Activated T-cell treated with anti-CD3 and anti-CD28 coated beads, Interleukin-2, amount 50 U/mL, for 1 hour (primary cell): Measurements from ENCODE around the gene EDA.
A peak's percentile ranks its signal among the peaks of the same experiment; 100 is the strongest.

ENCODE experiments used
- DNase-seq: peaks from one replicate; pipeline ENCODE4 v3.0.0-alpha.2; 2020

The EDA gene

DNA sequence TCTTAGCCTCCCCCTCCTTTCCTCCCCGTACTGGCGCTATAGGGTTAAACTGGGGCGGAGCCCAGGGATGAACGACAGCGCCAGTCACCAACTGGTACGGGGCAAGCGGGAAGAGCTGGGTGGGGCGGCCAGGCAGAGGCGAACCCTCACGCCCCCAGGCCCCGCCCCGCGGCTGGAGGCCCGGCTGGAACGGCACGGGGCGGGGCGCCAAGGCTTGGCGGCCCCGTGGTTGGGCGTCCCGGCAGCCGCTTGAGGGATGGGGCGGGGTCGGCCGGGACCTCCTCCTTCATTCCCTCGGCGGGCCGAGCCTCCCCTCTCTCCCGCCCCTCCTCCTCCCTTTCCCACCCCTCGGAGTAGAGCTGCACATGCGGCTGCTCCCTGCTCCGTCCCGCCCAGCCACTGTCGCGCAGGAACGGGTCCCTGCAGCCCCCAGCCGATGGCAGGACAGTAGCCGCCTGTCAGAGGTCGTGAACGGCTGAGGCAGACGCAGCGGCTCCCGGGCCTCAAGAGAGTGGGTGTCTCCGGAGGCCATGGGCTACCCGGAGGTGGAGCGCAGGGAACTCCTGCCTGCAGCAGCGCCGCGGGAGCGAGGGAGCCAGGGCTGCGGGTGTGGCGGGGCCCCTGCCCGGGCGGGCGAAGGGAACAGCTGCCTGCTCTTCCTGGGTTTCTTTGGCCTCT is at the start of gene EDA:
TSS of gene EDA (plus strand) at position 335 of the 678 bp plus-strand sequence.
- peak; percentile 66 for DNase-seq

DNA sequence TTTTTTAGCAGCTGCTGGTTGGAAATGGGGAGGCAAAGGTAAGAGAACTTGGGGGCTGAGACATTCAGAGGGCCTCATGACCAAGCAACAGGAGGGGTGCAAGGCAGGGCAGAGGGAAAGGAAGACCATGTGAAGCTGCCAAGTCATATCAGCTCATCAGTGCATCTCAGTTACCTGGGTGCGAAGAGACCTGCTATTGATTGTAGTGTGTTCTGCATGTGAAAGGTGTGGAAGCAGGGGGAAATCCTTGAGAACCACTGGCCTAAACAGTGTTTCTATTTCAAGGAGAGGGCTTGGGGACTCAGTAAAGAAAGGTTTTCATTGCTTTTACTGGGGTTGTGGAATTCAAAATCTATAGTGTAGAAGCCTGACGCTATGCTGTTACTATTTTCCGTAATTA is 47.1 kb upstream of the EDA start:
- DNase-seq, result no peak

DNA sequence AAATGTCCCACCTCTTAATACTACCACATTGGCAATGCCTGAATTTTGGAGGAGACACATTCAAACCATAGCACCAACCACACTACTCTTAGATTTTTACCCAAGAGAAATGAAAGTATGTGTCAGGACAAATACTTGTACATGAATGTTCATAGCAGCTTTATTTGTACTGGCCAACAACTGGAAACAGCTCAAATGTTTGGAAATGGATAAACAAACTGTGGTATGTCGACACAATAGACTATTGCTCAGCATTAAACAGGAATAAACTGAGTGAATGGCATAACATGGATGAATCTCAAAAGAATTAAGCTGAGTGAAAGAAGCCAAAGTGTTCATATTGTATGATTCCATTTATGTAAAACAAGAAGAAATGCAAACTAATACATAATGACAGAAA is 18.5 kb upstream of the EDA start:
- DNase-seq, result no peak

DNA sequence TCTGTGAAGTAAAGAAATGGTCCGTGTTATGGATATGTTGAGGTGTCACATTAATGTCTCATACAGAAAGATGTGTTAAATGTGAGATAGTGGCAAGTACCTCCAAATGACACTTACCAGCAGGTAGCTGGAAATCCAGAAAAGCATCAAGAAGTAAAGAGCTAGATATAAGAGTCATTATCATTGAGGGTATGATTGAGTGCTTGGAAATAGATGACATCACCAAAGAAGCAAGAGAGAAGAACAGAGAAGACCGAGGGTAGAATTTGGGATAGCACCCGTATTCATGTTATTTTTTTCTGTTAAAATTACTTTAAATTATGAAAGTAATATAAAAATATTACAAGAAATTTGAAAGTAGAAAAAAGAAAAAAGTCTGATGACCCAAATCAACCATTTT is 15.7 kb upstream of the EDA start:
- no peak for DNase-seq

DNA sequence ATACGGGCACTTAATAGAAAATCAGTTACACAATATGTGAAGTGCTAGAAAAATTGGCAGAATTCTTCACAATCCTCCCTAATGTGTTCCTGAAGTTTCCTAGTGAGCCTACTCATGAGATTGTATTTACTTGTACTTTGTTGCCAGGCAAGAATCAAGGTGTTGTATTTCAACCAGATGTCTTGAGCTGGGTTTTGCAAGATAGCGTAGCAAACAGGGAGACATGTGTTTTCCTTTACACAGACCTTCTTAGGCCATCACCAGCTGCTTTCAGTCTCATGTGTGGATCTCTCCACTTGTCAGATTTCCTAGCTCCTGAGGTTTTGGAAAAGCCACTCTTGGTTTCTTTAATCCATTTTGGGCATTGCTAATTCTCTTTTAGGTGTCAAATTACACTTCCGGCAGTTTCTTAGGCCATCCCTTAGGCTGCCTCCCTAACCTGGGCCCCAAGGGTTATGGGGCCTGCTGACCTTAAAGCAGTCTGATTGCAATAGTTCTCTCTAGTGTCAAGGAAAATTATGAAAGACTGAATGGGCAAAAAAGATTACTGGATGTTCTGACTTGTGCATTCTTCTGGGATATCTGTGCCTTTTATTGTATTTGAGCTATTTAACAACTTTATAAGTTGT is 12.2 kb upstream of the EDA start:
- DNase-seq, result no peak

DNA sequence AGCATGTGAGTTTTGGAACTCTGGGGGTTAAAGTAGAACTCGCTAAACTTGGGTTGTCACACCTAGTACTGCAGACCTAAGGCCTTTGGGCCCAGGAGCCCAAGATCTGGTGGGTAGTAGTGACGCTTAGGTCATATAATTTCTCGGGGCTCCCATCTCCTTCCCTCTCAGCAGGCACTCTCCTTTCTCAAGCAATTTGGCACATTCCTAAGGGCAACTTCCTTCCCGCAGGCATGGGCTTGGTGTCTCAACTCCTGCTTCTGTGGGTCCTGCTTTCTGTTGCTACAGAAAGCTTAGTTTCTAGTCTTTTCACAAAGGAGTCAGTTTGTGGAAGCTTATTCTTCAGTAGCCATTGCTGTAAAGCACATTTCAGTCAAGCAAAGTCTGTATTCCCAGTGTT is 10.4 kb upstream of the EDA start:
- DNase-seq, result no peak

DNA sequence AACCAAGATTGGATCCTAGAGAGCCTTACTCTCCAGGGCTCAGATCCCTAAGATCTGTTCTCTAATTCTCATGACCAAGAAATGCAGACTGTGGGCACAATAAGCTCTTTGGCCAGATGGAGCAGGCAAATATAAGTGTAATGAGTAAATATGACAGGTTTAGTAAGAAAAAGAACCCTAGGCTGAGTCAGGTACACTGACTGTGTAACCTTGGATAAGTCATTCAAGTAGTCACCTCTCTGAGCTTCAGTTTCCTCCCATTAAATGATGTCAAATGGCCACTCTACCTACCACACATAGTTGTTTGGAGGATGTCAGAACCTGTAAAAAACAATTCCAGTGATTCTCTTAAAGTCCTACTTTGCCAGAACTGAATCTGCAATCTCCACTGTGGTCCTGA is 8.3 kb upstream of the EDA start:
- no peak for DNase-seq

DNA sequence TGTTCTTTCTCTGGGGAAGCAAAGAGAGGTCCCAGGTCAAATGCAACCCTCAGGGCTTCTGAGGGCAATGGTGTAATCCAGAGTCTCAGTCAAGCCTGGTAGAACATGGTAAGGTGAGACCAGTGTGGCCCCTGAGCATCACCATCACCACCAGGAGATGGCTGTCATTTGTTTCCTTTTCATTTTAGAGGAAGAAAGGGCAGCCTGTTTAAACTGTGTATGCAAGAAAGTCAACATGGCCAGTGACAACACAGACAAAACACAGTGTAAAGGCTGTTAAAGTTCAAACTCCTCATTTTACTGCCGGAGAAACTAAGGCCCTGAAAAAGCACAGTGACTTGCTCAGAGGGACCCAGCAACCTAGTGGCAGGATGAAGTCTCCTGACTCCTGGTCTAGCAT is 2.0 kb upstream of the EDA start:
- no peak for DNase-seq

DNA sequence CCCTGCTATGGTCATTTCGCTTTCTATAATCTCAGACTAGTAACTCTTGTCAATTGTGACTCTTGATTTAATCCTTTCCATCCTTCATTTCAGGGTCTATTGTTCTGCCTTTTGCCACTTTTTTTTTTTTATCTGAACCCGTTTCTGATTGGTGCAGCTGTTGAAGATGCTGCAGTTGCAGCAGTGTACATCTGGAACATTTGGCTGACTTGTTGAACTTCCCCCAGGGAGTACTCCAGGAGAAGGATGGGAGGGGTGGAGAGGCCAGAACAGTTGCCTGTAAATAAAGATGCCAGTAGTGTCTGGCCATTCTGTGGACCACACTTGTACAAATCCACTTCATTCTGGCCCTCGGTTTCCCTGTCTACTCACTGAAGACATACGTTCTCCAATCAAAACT is 1.0 kb upstream of the EDA start:
- no peak for DNase-seq

DNA sequence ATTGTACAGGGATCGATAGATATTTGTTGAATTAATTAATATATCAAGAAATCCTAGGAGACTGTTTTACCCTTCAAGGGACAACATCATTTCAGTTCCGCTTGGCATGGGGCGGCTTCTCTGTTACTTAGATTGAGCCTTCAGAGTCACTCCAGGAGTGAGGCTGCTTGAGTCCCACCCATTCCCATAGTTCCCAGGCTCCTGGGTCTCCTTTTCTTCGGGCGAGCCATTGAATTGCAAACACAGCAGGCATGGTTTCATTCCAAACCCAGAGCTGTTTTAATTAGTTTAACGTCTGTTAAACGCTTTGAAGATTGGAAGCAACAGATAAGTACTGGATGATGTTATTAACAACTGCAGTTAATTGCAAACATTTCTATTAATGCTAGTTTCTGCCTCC is 571 bp upstream of the EDA start:
- DNase-seq, result no peak

DNA sequence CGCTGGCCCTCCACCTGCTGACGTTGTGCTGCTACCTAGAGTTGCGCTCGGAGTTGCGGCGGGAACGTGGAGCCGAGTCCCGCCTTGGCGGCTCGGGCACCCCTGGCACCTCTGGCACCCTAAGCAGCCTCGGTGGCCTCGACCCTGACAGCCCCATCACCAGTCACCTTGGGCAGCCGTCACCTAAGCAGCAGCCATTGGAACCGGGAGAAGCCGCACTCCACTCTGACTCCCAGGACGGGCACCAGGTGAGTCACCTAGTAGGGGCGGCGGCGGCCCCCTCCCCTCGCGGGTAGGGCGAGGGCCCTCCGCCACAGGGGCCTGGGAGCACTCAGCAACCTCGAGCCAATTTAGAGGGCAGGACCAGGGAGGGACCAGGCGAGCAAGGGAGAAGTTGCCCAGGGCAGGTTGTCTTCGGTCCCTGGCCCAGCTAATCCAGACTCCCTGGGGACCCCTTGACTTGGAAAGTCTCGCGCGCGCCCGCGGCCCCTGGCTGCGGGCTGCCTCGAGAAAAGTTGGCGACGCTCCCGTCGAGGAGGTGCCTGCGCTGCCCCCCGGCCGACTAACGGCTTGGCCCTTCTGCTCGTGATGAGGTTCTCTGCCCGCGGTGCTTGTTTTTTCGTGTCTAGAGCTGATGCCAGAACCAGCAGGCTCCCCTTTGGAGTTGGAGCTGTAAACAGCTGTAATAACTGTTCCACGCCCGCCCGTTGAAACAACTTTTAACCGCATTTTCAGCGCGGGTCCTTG is 717 bp downstream of the EDA start:
- peak; percentile 19 for DNase-seq

DNA sequence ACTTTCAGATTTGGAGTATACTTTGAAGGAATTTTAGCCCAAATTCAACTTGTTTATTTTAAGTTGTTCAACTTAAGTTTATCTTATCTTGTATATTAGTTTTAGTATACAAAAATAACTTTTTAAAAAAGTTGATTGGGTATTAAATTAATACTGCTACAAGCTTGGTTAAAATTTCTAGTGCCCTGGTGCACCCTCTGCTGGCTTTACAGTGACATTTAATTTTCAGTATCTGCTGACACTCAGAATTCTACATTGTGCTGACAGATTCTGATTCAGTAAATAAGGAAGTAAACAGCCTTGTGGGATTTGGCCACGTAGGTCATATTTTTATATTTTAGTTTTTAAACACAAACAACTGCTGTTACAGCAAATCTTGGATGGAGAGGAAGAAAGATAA is 2.9 kb downstream of the EDA start:
- no peak for DNase-seq

DNA sequence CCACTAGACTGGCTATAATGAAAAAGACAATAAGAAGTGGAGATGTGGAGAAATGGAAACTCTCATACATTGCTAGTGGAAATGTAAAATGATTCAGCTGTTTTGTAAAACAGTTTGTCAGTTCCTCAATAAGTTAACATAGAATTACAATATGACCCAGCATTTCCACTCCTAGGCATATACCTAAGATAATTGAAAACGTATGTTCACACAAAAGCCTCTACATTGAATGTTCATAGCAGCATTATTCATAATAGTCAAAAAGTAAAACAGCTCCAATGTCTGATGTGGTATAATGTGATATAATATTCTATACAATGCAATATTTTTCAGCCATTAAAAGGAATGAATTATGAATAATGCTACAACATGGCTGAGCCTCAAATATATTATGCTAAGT is 10.2 kb downstream of the EDA start:
- no peak for DNase-seq

DNA sequence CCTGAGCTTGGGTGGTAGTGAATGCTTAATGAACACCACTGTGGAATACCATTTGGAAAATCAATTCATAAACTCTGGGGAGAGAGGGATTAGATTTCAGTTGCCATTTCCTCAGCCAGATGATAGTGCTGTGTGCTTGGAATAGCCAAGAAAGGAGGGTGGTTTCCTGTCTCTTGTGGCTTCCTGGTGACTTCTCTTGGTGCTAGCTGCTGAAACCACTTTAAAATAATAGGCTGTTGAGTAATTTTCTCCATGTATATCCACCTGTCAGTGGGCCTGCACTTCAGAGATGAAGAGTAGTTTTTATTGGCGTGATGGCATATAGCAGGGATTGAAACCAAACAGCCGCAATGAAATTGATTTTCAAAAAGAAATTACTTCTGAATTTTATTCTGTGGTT is 11.8 kb downstream of the EDA start:
- no peak for DNase-seq

DNA sequence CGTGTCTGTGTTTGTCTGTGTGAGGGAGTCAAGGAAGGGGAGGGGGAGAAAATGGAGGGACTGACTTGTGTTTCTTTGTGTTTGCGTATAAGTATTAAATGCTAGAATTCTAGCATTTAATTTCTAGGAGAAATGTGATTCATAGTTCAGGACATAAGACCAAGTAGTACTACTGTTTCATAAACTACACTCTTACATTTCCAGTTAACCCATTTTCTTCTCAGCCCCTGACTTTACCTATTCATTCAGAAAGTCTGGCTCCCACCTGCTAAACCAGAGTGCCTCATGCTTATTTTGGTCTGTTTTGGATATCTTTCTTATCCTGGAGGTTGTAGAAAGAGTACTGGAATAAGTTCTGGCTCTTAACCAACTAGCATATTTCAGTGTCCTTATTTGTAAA is 14.2 kb downstream of the EDA start:
- DNase-seq, result no peak

DNA sequence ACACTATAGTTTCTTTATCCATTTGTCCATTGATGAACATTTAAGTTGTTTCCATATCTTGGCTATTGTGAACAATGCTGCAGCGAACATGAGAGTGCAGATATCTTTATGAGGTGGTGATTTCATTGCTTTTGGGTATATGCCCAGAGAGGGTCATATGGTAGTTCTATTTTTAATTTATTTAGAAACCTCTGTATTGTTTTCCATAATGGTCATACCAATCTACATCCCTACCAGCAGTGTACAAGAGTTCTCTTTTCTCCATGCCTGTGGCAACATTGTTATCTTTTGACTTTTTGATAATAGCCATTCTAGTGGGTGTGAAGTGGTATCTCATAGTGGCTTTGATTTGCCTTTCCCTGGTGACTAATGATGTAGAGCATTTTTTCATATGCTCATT is 48.8 kb downstream of the EDA start:
- no peak for DNase-seq

DNA sequence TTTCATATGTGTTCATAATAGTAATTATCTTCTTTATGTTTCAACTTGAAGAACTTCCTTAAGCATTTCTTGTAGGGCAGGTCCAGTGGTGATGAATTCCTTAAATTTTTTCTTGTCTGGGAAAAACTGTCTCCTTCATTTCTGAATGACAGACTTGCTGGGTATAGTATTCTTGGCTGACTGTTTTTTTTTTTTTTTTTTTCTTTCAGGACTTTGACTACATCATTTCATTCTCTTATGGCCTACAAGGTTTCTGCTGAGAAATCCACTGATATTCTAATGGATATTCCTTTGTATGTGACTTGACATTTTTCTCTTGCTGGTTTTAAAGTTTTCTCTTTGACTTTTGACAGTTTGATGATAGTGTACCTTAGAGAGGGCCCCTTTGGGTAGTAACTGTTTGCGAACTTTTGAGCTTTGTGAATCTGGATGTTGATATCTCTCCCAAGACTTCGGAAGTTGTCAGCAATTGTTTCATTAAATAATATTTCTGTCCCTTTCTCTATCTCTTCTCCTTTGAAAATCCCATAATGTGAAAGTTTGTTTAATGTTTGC is 54.2 kb downstream of the EDA start:
- DNase-seq, result no peak

DNA sequence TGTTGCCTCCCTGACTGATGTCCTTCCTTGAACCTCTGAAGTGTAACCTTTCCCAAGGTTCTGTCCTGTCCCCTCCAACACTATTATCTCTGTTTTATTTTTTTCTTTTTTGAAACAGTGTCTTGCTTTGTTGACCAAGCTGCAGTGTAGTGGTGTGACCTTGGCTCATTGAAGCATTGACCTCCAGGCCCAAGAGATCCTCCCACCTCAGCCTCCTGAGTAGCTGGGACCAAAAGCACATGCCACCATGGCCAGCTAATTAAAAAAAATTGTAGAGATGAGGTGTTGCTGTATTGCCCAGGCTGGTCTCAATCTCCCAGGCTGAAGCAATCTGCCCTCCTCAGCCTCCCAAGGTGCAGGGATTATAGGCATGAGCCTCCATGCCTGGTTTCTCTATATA is 59.0 kb downstream of the EDA start:
- DNase-seq, result no peak

DNA sequence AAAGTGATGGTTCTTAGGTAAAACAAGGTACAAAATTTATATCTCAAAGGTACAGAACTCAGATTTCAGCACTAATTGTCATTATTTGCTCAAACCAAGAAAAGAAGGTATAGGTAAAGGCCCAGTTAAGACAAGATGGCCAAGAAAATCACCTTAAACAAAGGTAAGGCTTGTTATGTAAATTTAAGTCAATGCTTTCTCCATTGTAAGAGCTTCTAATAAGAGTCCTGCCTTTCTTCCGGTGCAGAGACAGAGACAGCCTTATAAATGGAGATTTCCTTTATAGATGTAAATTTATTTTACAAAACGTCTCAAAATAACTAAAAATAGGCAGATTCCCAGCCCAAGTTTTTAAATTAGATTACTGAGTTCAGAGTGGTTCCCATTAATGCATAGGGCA is 89.9 kb downstream of the EDA start:
- no peak for DNase-seq

DNA sequence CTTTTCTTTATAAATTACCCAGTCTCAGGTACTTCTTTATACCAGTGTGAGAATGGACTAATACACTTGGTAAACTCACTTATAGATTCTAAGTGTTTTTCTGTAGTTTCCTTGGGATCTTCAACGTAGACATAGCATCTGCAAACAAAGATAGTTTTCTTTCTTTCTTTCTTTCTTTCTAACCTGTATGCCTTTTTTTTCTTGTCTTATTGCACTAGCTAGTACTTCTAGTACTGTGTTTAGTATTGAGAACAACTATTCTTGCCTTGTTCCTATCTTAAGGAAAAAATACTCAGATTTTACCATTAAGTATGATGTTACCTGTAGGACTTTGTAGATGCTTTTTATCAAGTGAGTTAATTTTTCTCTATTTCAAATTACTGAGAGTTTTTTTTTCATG is 102.2 kb downstream of the EDA start:
- no peak for DNase-seq

DNA sequence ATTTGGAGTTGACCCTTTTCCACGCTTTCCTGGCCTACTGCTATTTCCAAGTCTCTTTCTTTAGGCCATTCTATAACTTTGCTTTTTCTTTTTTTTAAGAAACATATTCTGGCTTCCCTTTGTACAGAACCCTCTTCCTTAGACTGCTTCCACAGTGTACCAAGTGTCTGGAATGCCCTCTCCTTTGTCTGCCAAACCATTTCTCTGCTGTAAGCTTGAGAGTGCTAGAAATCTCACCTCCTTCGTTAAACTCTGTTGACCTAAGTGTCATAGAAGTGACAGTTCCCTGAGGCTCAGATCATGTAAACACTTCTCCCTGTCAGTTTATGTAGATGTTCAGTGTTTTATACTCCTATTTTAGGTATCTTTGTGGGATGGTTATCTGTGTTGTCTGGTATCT is 108.4 kb downstream of the EDA start:
- no peak for DNase-seq

DNA sequence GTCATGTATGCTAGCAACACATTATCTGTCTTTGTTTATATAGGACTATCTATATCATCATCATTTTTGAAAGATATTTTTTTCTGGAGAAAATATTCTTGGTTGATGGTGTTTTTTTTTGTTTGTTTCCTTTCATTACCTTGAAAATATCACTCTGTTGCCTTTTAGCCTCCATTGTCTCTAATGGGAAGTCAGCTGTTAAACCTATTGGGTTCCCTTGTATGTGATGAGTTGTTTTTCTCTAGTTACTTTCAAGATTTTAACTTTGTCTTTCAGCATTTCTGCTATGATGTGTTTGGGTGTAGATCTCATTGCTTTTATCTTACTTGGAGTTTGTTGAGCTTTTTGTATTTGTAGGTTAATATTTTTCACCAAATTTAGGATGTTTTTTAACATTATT is 124.4 kb downstream of the EDA start:
- no peak for DNase-seq

DNA sequence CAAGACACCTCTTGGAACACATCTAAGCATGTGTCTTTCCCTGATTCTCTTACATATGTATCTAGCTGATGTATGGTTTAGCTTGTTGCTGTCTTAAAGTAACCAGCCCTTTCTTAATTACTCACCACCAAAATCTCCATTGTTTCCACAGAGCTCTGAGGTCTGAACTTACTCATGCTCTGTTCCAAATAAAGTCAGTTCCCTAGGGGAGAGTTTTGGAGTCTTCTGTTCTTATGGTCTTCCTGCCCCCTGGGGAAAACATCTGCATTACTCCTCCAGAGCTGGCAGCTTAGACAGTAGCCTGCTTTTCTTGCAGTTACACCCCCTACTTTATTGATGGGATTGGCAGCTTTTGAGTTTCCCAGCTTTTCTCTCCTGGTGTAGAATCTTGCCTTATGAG is 125.8 kb downstream of the EDA start:
- DNase-seq, result no peak

DNA sequence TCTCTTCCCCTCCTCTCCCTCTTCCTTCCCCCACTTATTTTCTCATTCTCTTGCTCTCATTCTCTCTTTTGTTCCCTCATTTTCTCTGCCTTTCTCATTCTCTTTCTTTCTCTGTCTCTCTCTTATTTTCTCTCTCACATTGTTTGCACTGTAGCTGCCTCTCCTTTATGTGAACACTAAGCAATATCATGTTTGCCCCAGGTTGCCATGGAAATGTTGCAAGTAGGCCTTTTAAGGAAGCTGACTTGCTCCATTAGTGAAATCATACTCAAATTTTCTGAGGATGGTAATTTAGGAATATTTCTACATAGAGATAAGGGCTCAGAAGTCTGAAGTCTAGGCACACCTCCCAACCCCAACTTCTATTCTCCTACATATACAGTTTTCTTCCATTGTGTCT is 130.1 kb downstream of the EDA start:
- DNase-seq, result no peak
